ENCODE data around the gene COL27A1.

Gene COL27A1

GRCh38 chr9:114348906-114349482, 193.7 kb downstream of the COL27A1 start (continued):
- TF ChIP-seq PBX3 (CRISPR knock-in tag; IDR thresholded peaks at IDR 0.05) (no peak), ZBTB26 (tag by site-specific recombination; optimal IDR thresholded peaks at IDR 0.05) (no peak), ZBTB10 (tag by site-specific recombination; IDR thresholded peaks at IDR 0.05) (no peak), GFI1B (tag by site-specific recombination; IDR thresholded peaks at IDR 0.05) (no peak), ZBTB44 (tag by site-specific recombination; IDR thresholded peaks at IDR 0.05) (no peak), PRDM2 (tag by site-specific recombination; IDR thresholded peaks at IDR 0.05; ENCODE audit: borderline replicate concordance) (no peak), ZNF623 (tag by site-specific recombination; IDR thresholded peaks at IDR 0.05) (no peak), ZNF776 (tag by site-specific recombination; IDR thresholded peaks at IDR 0.05; ENCODE audit: borderline replicate concordance) (no peak), ZNF362 (tag by site-specific recombination; IDR thresholded peaks at IDR 0.05) (peak; percentile 62; the same call in 1 of the 2 replicates), EGR2 (tag by site-specific recombination; IDR thresholded peaks at IDR 0.05; ENCODE audit: low read depth) (peak; percentile 80), ZNF223 (tag by site-specific recombination; IDR thresholded peaks at IDR 0.05) (no peak), REPIN1 (tag by site-specific recombination; IDR thresholded peaks at IDR 0.05; ENCODE audit: low read depth) (no peak), ZNF394 (tag by site-specific recombination; IDR thresholded peaks at IDR 0.05; ENCODE audit: borderline replicate concordance) (no peak), TRIM28 (IDR thresholded peaks at IDR 0.05; ENCODE audit: borderline replicate concordance, low read length) (peak; percentile 49; the same call in 1 of the 2 replicates), ZSCAN30 (tag by site-specific recombination; IDR thresholded peaks at IDR 0.05) (no peak), ZNF624 (tag by site-specific recombination; IDR thresholded peaks at IDR 0.05) (no peak), ZNF155 (tag by site-specific recombination; IDR thresholded peaks at IDR 0.05) (no peak), ZNF76 (tag by site-specific recombination; IDR thresholded peaks at IDR 0.05; ENCODE audit: borderline replicate concordance, low read depth) (no peak), ZNF214 (tag by site-specific recombination; IDR thresholded peaks at IDR 0.05; ENCODE audit: borderline replicate concordance) (no peak), ZNF211 (tag by site-specific recombination; IDR thresholded peaks at IDR 0.05; ENCODE audit: low read depth) (no peak), ZNF324 (tag by site-specific recombination; IDR thresholded peaks at IDR 0.05) (no peak), ZNF266 (tag by site-specific recombination; IDR thresholded peaks at IDR 0.05; ENCODE audit: low read depth) (no peak), PRDM1 (tag by site-specific recombination; IDR thresholded peaks at IDR 0.05) (no peak), ZNF24 (tag by site-specific recombination; IDR thresholded peaks at IDR 0.05) (no peak), ZNF654 (tag by site-specific recombination; IDR thresholded peaks at IDR 0.05; ENCODE audit: low read depth) (no peak), ZNF621 (tag by site-specific recombination; IDR thresholded peaks at IDR 0.05) (no peak)

All from HEK293 (cell line).